GM21447 (cell line): Measurements from ENCODE around the gene C5orf47.

Experiments used
- ATAC-seq: cut with Tn5 transposase; IDR thresholded peaks from one replicate; pipeline ENCODE4 v1.9.1; 2021; ENCODE audit not compliant: unreplicated experiment

Gene C5orf47

GRCh38 chr5:174044466-174045254, 55.7 kb downstream of the C5orf47 start:
- ATAC-seq: no peak

- peak; percentile 86 for ATAC-seq
Measured at GRCh38 chr5:174045470-174046025, 56.6 kb downstream of the C5orf47 start, which contains the start of gene NSG2. NSG2 (plus strand) TSS chr5:174045706; CDS start chr5:174046756, 1,050 bp downstream.

GRCh38 chr5:174046558-174046957, 57.6 kb downstream of the C5orf47 start:
- no peak for ATAC-seq

GRCh38 chr5:174047472-174048099, 58.6 kb downstream of the C5orf47 start:
- ATAC-seq: no peak

- no peak for ATAC-seq
Measured at GRCh38 chr5:174052636-174053035, 63.7 kb downstream of the C5orf47 start.

GRCh38 chr5:174053905-174054304, 64.9 kb downstream of the C5orf47 start:
- ATAC-seq: no peak
